PC-3 (cell line): ENCODE measurements around the gene UBAC1. TPM values are rescaled to one million over a fixed set of nuclear protein-coding genes. Genes with fewer than 3 reads are reported as not detected.

Source experiments
- ATAC-seq: fragments of 200-7000 bp; cut with Tn5 transposase; 2 replicates; pipeline ENCODE4 v1.9.1; 2020; ENCODE audit warnings: mild to moderate bottlenecking, moderate library complexity
- BruUV-seq: library from RNA; stranded (reverse); fragments of 400-500 nt; replicated peaks from 2 replicates; lab custom pipeline; 2021; lab: Mats Ljungman, UMichigan
- CTCF ChIA-PET: fragments of 300-600 bp; sonication (Branson Sonifier 250); formaldehyde crosslinking; loops from one replicate; lab custom pipeline; 2022; ENCODE audit warnings: antibody characterized with exemption; lab: Charles Lee
- POLR2A ChIA-PET: fragments of 300-600 bp; sonication (Branson Sonifier 250); formaldehyde crosslinking; loops from one replicate; lab custom pipeline; 2022; ENCODE audit warnings: antibody characterized with exemption; ENCODE audit not compliant: unreplicated experiment; lab: Charles Lee
- DNase-seq: peaks from one replicate; pipeline ENCODE4 v3.0.0-alpha.2; 2015
- H2AFZ ChIP-seq: fragments of 300-600 bp; sonication (generic); 2 replicates; pipeline ENCODE4 v1.6.0; 2016; ENCODE audit warnings: antibody characterized with exemption, low read length
- H3F3A ChIP-seq: fragments of 300-600 bp; sonication (generic); one replicate; pipeline ENCODE4 v1.6.0; 2017; ENCODE audit warnings: antibody characterized with exemption, low read length, control low read depth, mild to moderate bottlenecking; ENCODE audit not compliant: unreplicated experiment
- H3K27ac ChIP-seq: fragments of 300-600 bp; sonication (generic); 2 replicates; pipeline ENCODE4 v1.5.1; 2016; ENCODE audit warnings: mild to moderate bottlenecking, low read length
- H3K27me3 ChIP-seq: fragments of 300-600 bp; sonication (generic); 2 replicates; pipeline ENCODE4 v1.6.1; 2016; ENCODE audit warnings: low read length, mixed read lengths
- H3K36me3 ChIP-seq: fragments of 300-600 bp; sonication (generic); 2 replicates; pipeline ENCODE4 v1.6.1; 2016; ENCODE audit warnings: low read depth, mixed run types, low read length, mixed read lengths
- H3K4me1 ChIP-seq: fragments of 300-600 bp; sonication (generic); 2 replicates; pipeline ENCODE4 v1.5.1; 2016; ENCODE audit warnings: low read length; ENCODE audit not compliant: insufficient read depth
- H3K4me2 ChIP-seq: fragments of 300-600 bp; sonication (generic); 2 replicates; pipeline ENCODE4 v1.6.0; 2016; ENCODE audit warnings: low read length
- H3K4me3 ChIP-seq: fragments of 300-600 bp; sonication (generic); 2 replicates; pipeline ENCODE4 v1.5.1; 2016; ENCODE audit warnings: mild to moderate bottlenecking, low read length, mixed read lengths
- H3K79me2 ChIP-seq: fragments of 300-600 bp; sonication (generic); 2 replicates; pipeline ENCODE4 v1.6.1; 2017; ENCODE audit warnings: low read length, mixed read lengths
- H3K9ac ChIP-seq: fragments of 300-600 bp; sonication (generic); 2 replicates; pipeline ENCODE4 v1.6.0; 2016; ENCODE audit warnings: mild to moderate bottlenecking, low read length
- H3K9me2 ChIP-seq: fragments of 300-600 bp; sonication (generic); replicated peaks from 2 replicates; pipeline ENCODE4 v1.6.1; 2016; ENCODE audit warnings: mixed run types, low read length, mixed read lengths
- H3K9me3 ChIP-seq: fragments of 300-600 bp; sonication (generic); 2 replicates; pipeline ENCODE4 v1.6.1; 2016; ENCODE audit warnings: low read length, mixed read lengths
- H4K20me1 ChIP-seq: fragments of 300-600 bp; sonication (generic); 2 replicates; pipeline ENCODE4 v1.6.1; 2016; ENCODE audit warnings: low read length, mixed read lengths
- EZH2 ChIP-seq: fragments of 300-600 bp; sonication (generic); IDR thresholded peaks from one replicate; pipeline ENCODE4 v1.6.1; 2017; ENCODE audit warnings: antibody characterized with exemption, mild to moderate bottlenecking, low read length; ENCODE audit not compliant: unreplicated experiment
- EZH2phosphoT487 ChIP-seq: fragments of 300-600 bp; sonication (generic); IDR thresholded peaks from 2 replicates; pipeline ENCODE4 v1.6.1; 2018; ENCODE audit warnings: mild to moderate bottlenecking, antibody characterized with exemption, low read length, borderline replicate concordance
- intact Hi-C: fragments of 100-400 bp; cut with micrococcal nuclease; formaldehyde crosslinking; loops from 2 replicates; pipeline ENCODE4 v1.9.0; 2023
- total RNA-seq: library from RNA; depleted of rRNA; stranded (reverse); fragments of >200 nt; gene quantifications from 2 replicates; pipeline ENCODE4 v1.2.3, GENCODE V29; 2014
- TF ChIP-seq, protein P1 (sequence below): fragments of 300-600 bp; sonication (generic); conservative IDR thresholded peaks from 2 replicates; pipeline ENCODE4 v1.5.1; 2017; ENCODE audit warnings: antibody characterized with exemption, low read depth, mild to moderate bottlenecking, low read length

UBAC1 gene
- total RNA-seq, 1 experiment from 2014 or later: 77.3 TPM

DNA sequence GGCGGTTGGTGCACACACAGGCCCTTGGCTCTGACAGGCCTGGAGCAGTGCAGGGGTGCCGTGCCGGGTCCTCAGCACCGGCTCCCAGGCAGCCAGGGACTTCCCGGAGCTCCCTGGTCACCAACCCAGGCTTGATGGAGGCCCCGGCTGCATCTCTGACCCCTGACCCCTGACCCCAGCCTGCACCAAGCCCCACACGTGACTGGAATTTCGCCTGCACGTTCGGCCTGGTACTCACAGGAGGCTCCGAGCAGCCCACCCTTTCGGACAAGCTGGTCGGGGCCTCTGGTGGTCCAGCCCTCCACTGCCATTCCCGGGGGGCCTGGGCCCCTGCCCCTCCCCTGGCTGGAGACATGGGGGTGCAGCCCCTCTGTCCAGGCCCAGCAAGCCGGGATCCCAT, 25.4 kb upstream of the UBAC1 start:
- Histone ChIP-seq H3K79me2 (no peaks in the 10 kb centered on the region), H3K4me2 (no peak overlapping the region), H3K9me3 (no peaks in the 10 kb centered on the region), H3K9ac (no peak overlapping the region), H2AFZ (no peak overlapping the region), H3F3A (no peaks in the 10 kb centered on the region), H3K27ac (no peak overlapping the region), H3K4me3 (no peak overlapping the region), H4K20me1 (no peaks in the 10 kb centered on the region), H3K36me3 (no peaks in the 10 kb centered on the region), H3K27me3 (peaks cover 17% of the 10 kb centered on the region), H3K9me2 (no peaks in the 10 kb centered on the region), H3K4me1 (no peaks in the 10 kb centered on the region)
- no TSS peak for BruUV-seq
- POLR2A ChIA-PET: no interaction called here
- ATAC-seq (no peak), DNase-seq (no peak)
- intact Hi-C loops: no loop called here
- TF ChIP-seq, protein P1, sequence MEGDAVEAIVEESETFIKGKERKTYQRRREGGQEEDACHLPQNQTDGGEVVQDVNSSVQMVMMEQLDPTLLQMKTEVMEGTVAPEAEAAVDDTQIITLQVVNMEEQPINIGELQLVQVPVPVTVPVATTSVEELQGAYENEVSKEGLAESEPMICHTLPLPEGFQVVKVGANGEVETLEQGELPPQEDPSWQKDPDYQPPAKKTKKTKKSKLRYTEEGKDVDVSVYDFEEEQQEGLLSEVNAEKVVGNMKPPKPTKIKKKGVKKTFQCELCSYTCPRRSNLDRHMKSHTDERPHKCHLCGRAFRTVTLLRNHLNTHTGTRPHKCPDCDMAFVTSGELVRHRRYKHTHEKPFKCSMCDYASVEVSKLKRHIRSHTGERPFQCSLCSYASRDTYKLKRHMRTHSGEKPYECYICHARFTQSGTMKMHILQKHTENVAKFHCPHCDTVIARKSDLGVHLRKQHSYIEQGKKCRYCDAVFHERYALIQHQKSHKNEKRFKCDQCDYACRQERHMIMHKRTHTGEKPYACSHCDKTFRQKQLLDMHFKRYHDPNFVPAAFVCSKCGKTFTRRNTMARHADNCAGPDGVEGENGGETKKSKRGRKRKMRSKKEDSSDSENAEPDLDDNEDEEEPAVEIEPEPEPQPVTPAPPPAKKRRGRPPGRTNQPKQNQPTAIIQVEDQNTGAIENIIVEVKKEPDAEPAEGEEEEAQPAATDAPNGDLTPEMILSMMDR: no peak
- TF ChIP-seq EZH2: no peak
- TF ChIP-seq EZH2phosphoT487: no peak
- CTCF ChIA-PET: no interaction called here

DNA sequence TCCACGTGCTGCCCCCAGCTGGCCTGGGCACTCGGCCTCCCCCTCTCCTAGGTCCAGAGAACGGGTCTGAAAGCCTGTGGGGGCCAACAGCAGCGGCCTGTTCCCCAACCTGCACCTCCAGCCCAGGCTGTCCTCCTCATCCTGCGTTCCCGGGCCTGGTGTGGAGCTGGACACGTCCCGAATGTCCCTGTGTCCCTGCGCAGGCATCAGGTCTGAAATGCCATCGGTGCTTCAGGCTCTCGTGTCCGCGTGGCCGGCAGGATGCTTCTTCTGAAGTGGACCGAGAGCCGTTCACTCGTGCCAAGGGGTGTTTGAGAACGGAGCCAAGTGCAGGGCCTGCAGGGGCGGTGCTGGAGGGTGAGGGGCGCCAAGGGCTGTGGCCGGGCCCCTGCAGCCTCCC, 24.7 kb upstream of the UBAC1 start:
- no peak overlapping the region for H3K9ac ChIP-seq
- no TSS peak for BruUV-seq
- no peak overlapping the region for H2AFZ ChIP-seq
- no peak for ATAC-seq
- ChIA-PET POLR2A (no interaction called here), CTCF (no interaction called here)
- H3K4me2 ChIP-seq: no peak overlapping the region
- no peaks in the 10 kb centered on the region for H3K9me3 ChIP-seq
- no peaks in the 10 kb centered on the region for H3K79me2 ChIP-seq
- intact Hi-C loops: no loop called here
- no peak for DNase-seq
- H3K36me3 ChIP-seq: no peaks in the 10 kb centered on the region
- peaks cover 17% of the 10 kb centered on the region for H3K27me3 ChIP-seq
- no peaks in the 10 kb centered on the region for H3F3A ChIP-seq
- H4K20me1 ChIP-seq: no peaks in the 10 kb centered on the region
- H3K9me2 ChIP-seq: no peaks in the 10 kb centered on the region
- TF ChIP-seq, protein P1: no peak
- TF ChIP-seq EZH2 (no peak), EZH2phosphoT487 (no peak)
- H3K27ac ChIP-seq: no peak overlapping the region
- no peaks in the 10 kb centered on the region for H3K4me1 ChIP-seq
- no peak overlapping the region for H3K4me3 ChIP-seq

DNA sequence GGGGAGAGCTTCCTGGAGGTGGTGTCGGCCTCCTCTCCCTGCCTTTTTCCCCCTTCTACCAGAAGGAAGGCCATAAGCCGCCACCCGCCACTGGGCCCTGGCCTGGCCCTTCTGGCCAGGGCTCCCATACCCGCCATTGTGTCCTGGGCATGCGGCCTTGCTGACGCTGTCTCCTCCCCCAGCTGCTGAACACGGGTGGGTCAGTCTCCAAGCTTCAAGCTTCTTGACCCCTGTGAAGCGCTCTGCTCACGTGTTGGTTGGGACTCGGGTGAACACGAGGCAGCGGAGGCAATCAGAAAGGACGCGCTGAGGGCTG, 24.2 kb upstream of the UBAC1 start:
- CTCF ChIA-PET: no interaction called here
- TF ChIP-seq, protein P1: no peak
- TF ChIP-seq EZH2phosphoT487: no peak
- TF ChIP-seq EZH2: no peak
- Histone ChIP-seq H3K4me1 (no peaks in the 10 kb centered on the region), H3K27me3 (peaks cover 17% of the 10 kb centered on the region), H3K27ac (no peak overlapping the region), H3K36me3 (no peaks in the 10 kb centered on the region), H3F3A (no peaks in the 10 kb centered on the region), H3K4me2 (no peak overlapping the region), H3K79me2 (no peaks in the 10 kb centered on the region), H2AFZ (no peak overlapping the region), H4K20me1 (no peaks in the 10 kb centered on the region), H3K9ac (no peak overlapping the region), H3K4me3 (no peak overlapping the region), H3K9me3 (no peaks in the 10 kb centered on the region), H3K9me2 (no peaks in the 10 kb centered on the region)
- POLR2A ChIA-PET: no interaction called here
- no peak for DNase-seq
- no TSS peak for BruUV-seq
- intact Hi-C loops: no loop called here
- no peak for ATAC-seq
